AG04449 (cell line): ENCODE measurements around the gene TGFBR3.

Experiments
- CTCF ChIA-PET: fragments of 350-600 bp; formaldehyde crosslinking; extraction: SDS; loops from one replicate; lab custom pipeline; 2021; ENCODE audit warnings: antibody characterized with exemption; lab: Yijun Ruan, JAX
- POLR2A ChIA-PET: fragments of 400-600, 350-600 bp; formaldehyde crosslinking; extraction: SDS; loops from one replicate; lab custom pipeline; 2020; ENCODE audit warnings: antibody characterized with exemption, inconsistent platforms; lab: Yijun Ruan, JAX
- DNase-seq: peaks from one replicate; pipeline ENCODE4 v3.0.0-alpha.2; 2010; ENCODE audit warnings: low read depth, low spot score
- H3K4me3 ChIP-seq: 2 replicates; pipeline ENCODE4 v1.5.1; 2011; ENCODE audit warnings: low read depth, mild to moderate bottlenecking, control low read depth, low read length
- TF ChIP-seq, protein P1 (sequence below): IDR thresholded peaks from one replicate; pipeline ENCODE4 v1.5.1; 2011; ENCODE audit warnings: mild to moderate bottlenecking, moderate library complexity, low read length, control low read depth, inconsistent platforms; ENCODE audit not compliant: insufficient read depth; ENCODE audit errors: missing control alignments

TGFBR3 gene

GRCh38 chr1:91655912-91656449, 230.0 kb downstream of the TGFBR3 start:
- ChIA-PET CTCF (no interaction called here), POLR2A (no interaction called here)
- H3K4me3 ChIP-seq, result no peak overlapping the region
- DNase-seq, result no peak
- TF ChIP-seq, protein P1, sequence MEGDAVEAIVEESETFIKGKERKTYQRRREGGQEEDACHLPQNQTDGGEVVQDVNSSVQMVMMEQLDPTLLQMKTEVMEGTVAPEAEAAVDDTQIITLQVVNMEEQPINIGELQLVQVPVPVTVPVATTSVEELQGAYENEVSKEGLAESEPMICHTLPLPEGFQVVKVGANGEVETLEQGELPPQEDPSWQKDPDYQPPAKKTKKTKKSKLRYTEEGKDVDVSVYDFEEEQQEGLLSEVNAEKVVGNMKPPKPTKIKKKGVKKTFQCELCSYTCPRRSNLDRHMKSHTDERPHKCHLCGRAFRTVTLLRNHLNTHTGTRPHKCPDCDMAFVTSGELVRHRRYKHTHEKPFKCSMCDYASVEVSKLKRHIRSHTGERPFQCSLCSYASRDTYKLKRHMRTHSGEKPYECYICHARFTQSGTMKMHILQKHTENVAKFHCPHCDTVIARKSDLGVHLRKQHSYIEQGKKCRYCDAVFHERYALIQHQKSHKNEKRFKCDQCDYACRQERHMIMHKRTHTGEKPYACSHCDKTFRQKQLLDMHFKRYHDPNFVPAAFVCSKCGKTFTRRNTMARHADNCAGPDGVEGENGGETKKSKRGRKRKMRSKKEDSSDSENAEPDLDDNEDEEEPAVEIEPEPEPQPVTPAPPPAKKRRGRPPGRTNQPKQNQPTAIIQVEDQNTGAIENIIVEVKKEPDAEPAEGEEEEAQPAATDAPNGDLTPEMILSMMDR, result no peak

- TF ChIP-seq, protein P1, result no peak
- CTCF ChIA-PET, result interaction anchor here (1.1 kb wide), 1 partner anchor 123 kb away, joined by 3 read pairs; no protein-coding TSS in a partner anchor
- H3K4me3 ChIP-seq, result no peak overlapping the region
- DNase-seq, result no peak
- POLR2A ChIA-PET, result no interaction called here
Observed at GRCh38 chr1:91653183-91653582, 232.8 kb downstream of the TGFBR3 start.

- ChIA-PET CTCF (interaction anchor here (1.1 to 1.2 kb wide), 2 partner anchors 12 to 232 kb away, joined by 3 to 4 read pairs; no protein-coding TSS in a partner anchor), POLR2A (no interaction called here)
- DNase-seq, result no peak
- no peak overlapping the region for H3K4me3 ChIP-seq
- TF ChIP-seq, protein P1, result no peak
Observed at GRCh38 chr1:91651661-91652071, 234.3 kb downstream of the TGFBR3 start.

- no peak for DNase-seq
- ChIA-PET POLR2A (interaction anchor here (0.8 kb wide), 1 partner anchor 49 kb away, joined by 3 read pairs; no protein-coding TSS in a partner anchor), CTCF (interaction anchor here (1.1 to 1.2 kb wide), 3 partner anchors 11 to 232 kb away, joined by 3 to 4 read pairs (median 4); no protein-coding TSS in a partner anchor)
- TF ChIP-seq, protein P1, result no peak
- no peak overlapping the region for H3K4me3 ChIP-seq
Observed at GRCh38 chr1:91651243-91651642, 234.7 kb downstream of the TGFBR3 start.

DNA sequence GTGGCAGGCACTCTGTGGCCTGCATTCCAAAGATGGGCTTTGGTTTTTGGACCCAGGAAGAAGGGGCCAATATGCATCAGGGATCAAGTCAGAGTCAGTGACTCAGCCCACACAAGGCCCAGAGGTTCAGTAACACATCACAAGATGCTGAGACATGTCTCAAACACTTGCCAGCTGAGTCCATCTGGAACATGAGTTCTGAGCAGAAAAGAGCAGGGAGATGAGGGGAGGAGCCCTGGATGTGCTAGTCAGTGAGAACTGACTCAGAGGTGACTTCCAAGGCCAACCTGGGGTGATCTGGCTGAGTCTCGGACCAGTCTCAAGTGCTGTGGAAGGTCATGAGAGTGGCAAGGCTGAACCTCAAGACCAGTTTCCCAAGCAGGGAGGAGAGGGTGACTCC, 235.2 kb downstream of the TGFBR3 start:
- DNase-seq, result peak; percentile 97
- POLR2A ChIA-PET, result interaction anchor here (0.8 kb wide), 1 partner anchor 49 kb away, joined by 3 read pairs; no protein-coding TSS in a partner anchor
- no peak overlapping the region for H3K4me3 ChIP-seq
- TF ChIP-seq, protein P1, result no peak
- CTCF ChIA-PET, result interaction anchor here (1.1 to 1.2 kb wide), 3 partner anchors 11 to 233 kb away, joined by 3 to 4 read pairs (median 4); no protein-coding TSS in a partner anchor

DNA sequence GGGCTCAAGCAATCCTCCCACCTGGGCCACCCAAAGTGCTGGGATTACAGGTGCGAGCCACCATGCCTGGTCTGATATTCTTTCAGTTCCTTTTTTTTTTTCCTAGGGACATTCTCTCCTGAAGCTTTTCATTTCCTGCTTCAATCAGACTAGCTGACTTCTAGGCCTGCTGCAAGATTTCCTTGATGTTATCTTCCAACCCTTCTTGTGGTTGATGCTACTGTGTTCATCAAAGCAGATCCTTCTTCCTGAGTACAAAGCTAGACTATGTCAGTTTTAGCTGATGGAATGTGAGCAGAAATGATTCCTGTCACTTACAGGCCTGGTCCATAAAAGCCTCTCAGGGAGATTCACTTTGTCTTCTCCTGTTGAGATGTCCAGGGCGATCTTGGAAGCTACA, 238.9 kb downstream of the TGFBR3 start:
- ChIA-PET POLR2A (interaction anchor here (0.8 kb wide), 1 partner anchor 110 kb away, joined by 3 read pairs; no protein-coding TSS in a partner anchor), CTCF (interaction anchor here (1.3 kb wide), 1 partner anchor 94 kb away, joined by 4 read pairs; no protein-coding TSS in a partner anchor)
- no peak for DNase-seq
- H3K4me3 ChIP-seq, result no peak overlapping the region
- TF ChIP-seq, protein P1, result no peak
